ENCODE measurements around the gene PDSS2.

- no peak for TF ChIP-seq CTCF (conservative IDR thresholded peaks at IDR 0.05 in 1 of 2, IDR thresholded peaks at IDR 0.05 in 1 of 2; ENCODE audit: extremely low read depth in 1 of 2, insufficient read depth in 1 of 2, low read depth in 1 of 2, low read length in 2 of 2)
- no peak for TF ChIP-seq EZH2 (IDR thresholded peaks at IDR 0.05; ENCODE audit: borderline replicate concordance, low read length)
Measured at GRCh38 chr6:107440936-107441335, 18.4 kb downstream of the PDSS2 start.

Data from mammary epithelial cell (primary cell).